ENCODE data around the gene BSN.

BSN gene

DNA sequence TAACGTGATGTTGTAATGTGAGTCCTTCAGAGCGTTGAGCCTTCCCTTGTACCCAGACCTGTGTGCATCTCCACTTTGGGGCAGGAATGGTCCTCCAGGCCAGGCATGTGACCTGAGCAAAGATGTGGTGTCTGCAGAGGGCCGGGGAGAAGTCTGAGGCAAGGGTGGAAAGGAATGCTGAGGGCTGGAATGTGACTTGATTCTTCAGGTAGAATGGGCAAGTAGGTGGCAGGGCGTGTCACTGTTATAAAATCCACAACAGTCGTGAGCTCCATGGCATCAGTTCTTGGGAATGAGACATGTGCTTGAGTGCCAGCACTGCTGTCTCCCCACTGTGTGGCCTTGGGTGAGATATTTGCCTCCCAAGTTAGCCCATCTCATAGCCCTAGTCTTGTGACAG lies 24.0 kb upstream of the BSN start:
- WGBS = 96% methylated on average over 5 of the region's 5 CpGs
- no peaks in the 10 kb centered on the region for H3K27me3 ChIP-seq (ENCODE audit: control insufficient read depth in 1 of 2, insufficient read depth in 1 of 2, low read length in 2 of 2)
- H3K36me3 ChIP-seq (ENCODE audit: control insufficient read depth in 1 of 2, insufficient read depth in 2 of 2, low read depth in 1 of 2, low read length in 2 of 2) = peaks cover 26 to 39% of the 10 kb centered on the region in 2 experiments
- DNase-seq = no peak
- no peak overlapping the region for H2BK120ac ChIP-seq (ENCODE audit: low read depth, low read length)
- no peak overlapping the region for H3K27ac ChIP-seq (ENCODE audit: low read length, poor library complexity, severe bottlenecking)
- H4K8ac ChIP-seq (ENCODE audit: low read length) = no peak overlapping the region
- no peak overlapping the region for H2BK5ac ChIP-seq (ENCODE audit: low read depth, low read length, poor library complexity, severe bottlenecking)
- H3K23ac ChIP-seq (ENCODE audit: low read length in 2 of 2) = no peak overlapping the region
- H3K4ac ChIP-seq (ENCODE audit: low read depth in 1 of 2, low read length in 2 of 2) = no peak overlapping the region
- H3K9ac ChIP-seq (ENCODE audit: low read length) = no peak overlapping the region
- no peak overlapping the region for H2AFZ ChIP-seq (ENCODE audit: low read depth, low read length)
- H2AK5ac ChIP-seq (ENCODE audit: low read length, severe bottlenecking) = no peak overlapping the region
- no peaks in the 10 kb centered on the region for H3K9me3 ChIP-seq (ENCODE audit: control insufficient read depth, low read length)
- H3K14ac ChIP-seq (ENCODE audit: low read length in 2 of 2) = peak overlapping the region in 1 of 2 experiments; percentile 28
- no peak overlapping the region for H2BK15ac ChIP-seq (ENCODE audit: low read depth, poor library complexity, severe bottlenecking)
- no peak overlapping the region for H4K91ac ChIP-seq (ENCODE audit: low read length)
- no peak overlapping the region for H3K18ac ChIP-seq (ENCODE audit: low read depth in 1 of 2, low read length in 2 of 2)
- no peak overlapping the region for H2BK12ac ChIP-seq (ENCODE audit: low read length in 2 of 2)
- H3K79me1 ChIP-seq (replicated peaks; ENCODE audit: low read length, poor library complexity, severe bottlenecking) = peaks cover 28% of the 10 kb centered on the region
- no peak overlapping the region for H3K4me3 ChIP-seq (ENCODE audit: insufficient read depth in 1 of 2, low read depth in 1 of 2, low read length in 2 of 2)
- H3K4me1 ChIP-seq (ENCODE audit: control insufficient read depth, insufficient read depth, low read depth, low read length) = peaks cover 6% of the 10 kb centered on the region
- H3K4me2 ChIP-seq (ENCODE audit: low read length, poor library complexity, severe bottlenecking) = no peak overlapping the region

DNA sequence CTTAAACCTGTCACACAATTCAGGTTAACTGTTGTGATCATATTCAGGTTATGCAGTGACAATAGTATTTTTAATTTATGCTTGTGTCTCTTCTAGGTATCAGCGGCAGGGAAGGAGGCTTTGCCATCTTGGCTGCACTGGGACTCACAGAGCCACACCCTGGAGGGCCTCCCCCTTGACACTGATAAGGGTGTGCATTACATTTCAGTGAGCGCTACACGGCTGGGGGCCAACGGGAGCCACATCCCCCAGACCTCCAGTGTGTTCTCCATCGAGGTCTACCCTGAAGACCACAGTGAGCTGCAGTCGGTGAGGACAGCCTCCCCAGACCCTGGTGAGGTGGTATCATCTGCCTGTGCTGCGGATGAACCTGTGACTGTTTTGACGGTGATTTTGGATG lies 23.6 kb upstream of the BSN start:
- Histone ChIP-seq H3K4ac (ENCODE audit: low read depth in 1 of 2, low read length in 2 of 2) (no peak overlapping the region), H3K27ac (ENCODE audit: low read length, poor library complexity, severe bottlenecking) (no peak overlapping the region), H3K18ac (ENCODE audit: low read depth in 1 of 2, low read length in 2 of 2) (no peak overlapping the region), H3K27me3 (ENCODE audit: control insufficient read depth in 1 of 2, insufficient read depth in 1 of 2, low read length in 2 of 2) (no peaks in the 10 kb centered on the region), H2BK120ac (ENCODE audit: low read depth, low read length) (no peak overlapping the region), H3K79me1 (replicated peaks; ENCODE audit: low read length, poor library complexity, severe bottlenecking) (peaks cover 30% of the 10 kb centered on the region), H2BK12ac (ENCODE audit: low read length in 2 of 2) (no peak overlapping the region), H3K4me2 (ENCODE audit: low read length, poor library complexity, severe bottlenecking) (no peak overlapping the region), H3K23ac (ENCODE audit: low read length in 2 of 2) (no peak overlapping the region), H3K9me3 (ENCODE audit: control insufficient read depth, low read length) (no peaks in the 10 kb centered on the region), H3K4me3 (ENCODE audit: insufficient read depth in 1 of 2, low read depth in 1 of 2, low read length in 2 of 2) (no peak overlapping the region), H2BK15ac (ENCODE audit: low read depth, poor library complexity, severe bottlenecking) (no peak overlapping the region), H4K91ac (ENCODE audit: low read length) (no peak overlapping the region), H3K9ac (ENCODE audit: low read length) (no peak overlapping the region), H3K4me1 (ENCODE audit: control insufficient read depth, insufficient read depth, low read depth, low read length) (peaks cover 6% of the 10 kb centered on the region), H2BK5ac (ENCODE audit: low read depth, low read length, poor library complexity, severe bottlenecking) (no peak overlapping the region), H3K14ac (ENCODE audit: low read length in 2 of 2) (no peak overlapping the region), H2AFZ (ENCODE audit: low read depth, low read length) (no peak overlapping the region), H4K8ac (ENCODE audit: low read length) (no peak overlapping the region), H3K36me3 (ENCODE audit: control insufficient read depth in 1 of 2, insufficient read depth in 2 of 2, low read depth in 1 of 2, low read length in 2 of 2) (peaks cover 26 to 39% of the 10 kb centered on the region in 2 experiments), H2AK5ac (ENCODE audit: low read length, severe bottlenecking) (no peak overlapping the region)
- no peak for DNase-seq
- 95% methylated on average over 8 of the region's 8 CpGs for WGBS

DNA sequence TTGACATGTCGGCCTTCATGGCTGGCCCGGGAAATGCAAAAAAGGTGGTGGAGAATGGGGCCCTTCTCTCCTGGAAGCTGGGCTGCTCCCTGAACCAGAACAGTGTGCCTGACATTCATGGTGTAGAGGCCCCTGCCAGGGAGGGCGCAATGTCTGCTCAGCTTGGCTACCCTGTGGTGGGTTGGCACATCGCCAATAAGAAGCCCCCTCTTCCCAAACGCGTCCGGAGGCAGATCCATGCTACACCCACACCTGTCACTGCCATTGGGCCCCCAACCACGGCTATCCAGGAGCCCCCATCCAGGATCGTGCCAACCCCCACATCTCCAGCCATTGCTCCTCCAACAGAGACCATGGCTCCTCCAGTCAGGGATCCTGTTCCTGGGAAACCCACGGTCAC lies 23.1 kb upstream of the BSN start:
- H3K27me3 ChIP-seq (ENCODE audit: control insufficient read depth in 1 of 2, insufficient read depth in 1 of 2, low read length in 2 of 2) = no peaks in the 10 kb centered on the region
- no peak overlapping the region for H4K91ac ChIP-seq (ENCODE audit: low read length)
- no peak overlapping the region for H2BK120ac ChIP-seq (ENCODE audit: low read depth, low read length)
- WGBS = over 99% methylated on average over 10 of the region's 10 CpGs
- no peak overlapping the region for H3K14ac ChIP-seq (ENCODE audit: low read length in 2 of 2)
- H2AFZ ChIP-seq (ENCODE audit: low read depth, low read length) = no peak overlapping the region
- H3K4ac ChIP-seq (ENCODE audit: low read depth in 1 of 2, low read length in 2 of 2) = no peak overlapping the region
- H3K9ac ChIP-seq (ENCODE audit: low read length) = no peak overlapping the region
- no peaks in the 10 kb centered on the region for H3K9me3 ChIP-seq (ENCODE audit: control insufficient read depth, low read length)
- H2BK12ac ChIP-seq (ENCODE audit: low read length in 2 of 2) = no peak overlapping the region
- peaks cover 10% of the 10 kb centered on the region for H3K4me1 ChIP-seq (ENCODE audit: control insufficient read depth, insufficient read depth, low read depth, low read length)
- no peak overlapping the region for H3K27ac ChIP-seq (ENCODE audit: low read length, poor library complexity, severe bottlenecking)
- H3K23ac ChIP-seq (ENCODE audit: low read length in 2 of 2) = no peak overlapping the region
- peaks cover 26 to 39% of the 10 kb centered on the region in 2 experiments for H3K36me3 ChIP-seq (ENCODE audit: control insufficient read depth in 1 of 2, insufficient read depth in 2 of 2, low read depth in 1 of 2, low read length in 2 of 2)
- H3K4me2 ChIP-seq (ENCODE audit: low read length, poor library complexity, severe bottlenecking) = no peak overlapping the region
- H3K18ac ChIP-seq (ENCODE audit: low read depth in 1 of 2, low read length in 2 of 2) = no peak overlapping the region
- no peak overlapping the region for H2BK15ac ChIP-seq (ENCODE audit: low read depth, poor library complexity, severe bottlenecking)
- no peak overlapping the region for H2BK5ac ChIP-seq (ENCODE audit: low read depth, low read length, poor library complexity, severe bottlenecking)
- H4K8ac ChIP-seq (ENCODE audit: low read length) = no peak overlapping the region
- H3K4me3 ChIP-seq (ENCODE audit: insufficient read depth in 1 of 2, low read depth in 1 of 2, low read length in 2 of 2) = no peak overlapping the region
- H2AK5ac ChIP-seq (ENCODE audit: low read length, severe bottlenecking) = no peak overlapping the region
- no peak for DNase-seq
- peaks cover 28% of the 10 kb centered on the region for H3K79me1 ChIP-seq (replicated peaks; ENCODE audit: low read length, poor library complexity, severe bottlenecking)

DNA sequence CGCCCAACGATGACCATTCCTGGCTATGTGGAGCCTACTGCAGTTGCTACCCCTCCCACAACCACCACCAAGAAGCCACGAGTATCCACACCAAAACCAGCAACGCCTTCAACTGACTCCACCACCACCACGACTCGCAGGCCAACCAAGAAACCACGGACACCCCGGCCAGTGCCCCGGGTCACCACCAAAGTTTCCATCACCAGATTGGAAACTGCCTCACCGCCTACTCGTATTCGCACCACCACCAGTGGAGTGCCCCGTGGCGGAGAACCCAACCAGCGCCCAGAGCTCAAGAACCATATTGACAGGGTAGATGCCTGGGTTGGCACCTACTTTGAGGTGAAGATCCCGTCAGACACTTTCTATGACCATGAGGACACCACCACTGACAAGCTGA lies 22.6 kb upstream of the BSN start:
- Histone ChIP-seq H3K9ac (ENCODE audit: low read length) (no peak overlapping the region), H2AFZ (ENCODE audit: low read depth, low read length) (no peak overlapping the region), H2BK5ac (ENCODE audit: low read depth, low read length, poor library complexity, severe bottlenecking) (no peak overlapping the region), H4K91ac (ENCODE audit: low read length) (no peak overlapping the region), H3K9me3 (ENCODE audit: control insufficient read depth, low read length) (no peaks in the 10 kb centered on the region), H4K8ac (ENCODE audit: low read length) (no peak overlapping the region), H3K4me3 (ENCODE audit: insufficient read depth in 1 of 2, low read depth in 1 of 2, low read length in 2 of 2) (no peak overlapping the region), H2BK120ac (ENCODE audit: low read depth, low read length) (no peak overlapping the region), H3K14ac (ENCODE audit: low read length in 2 of 2) (no peak overlapping the region), H3K23ac (ENCODE audit: low read length in 2 of 2) (no peak overlapping the region), H2BK12ac (ENCODE audit: low read length in 2 of 2) (no peak overlapping the region), H3K36me3 (ENCODE audit: control insufficient read depth in 1 of 2, insufficient read depth in 2 of 2, low read depth in 1 of 2, low read length in 2 of 2) (peaks cover 26 to 39% of the 10 kb centered on the region in 2 experiments), H3K4me2 (ENCODE audit: low read length, poor library complexity, severe bottlenecking) (no peak overlapping the region), H3K27me3 (ENCODE audit: control insufficient read depth in 1 of 2, insufficient read depth in 1 of 2, low read length in 2 of 2) (no peaks in the 10 kb centered on the region), H3K18ac (ENCODE audit: low read depth in 1 of 2, low read length in 2 of 2) (no peak overlapping the region), H3K79me1 (replicated peaks; ENCODE audit: low read length, poor library complexity, severe bottlenecking) (peaks cover 28% of the 10 kb centered on the region), H3K27ac (ENCODE audit: low read length, poor library complexity, severe bottlenecking) (no peak overlapping the region), H2AK5ac (ENCODE audit: low read length, severe bottlenecking) (no peak overlapping the region), H3K4ac (ENCODE audit: low read depth in 1 of 2, low read length in 2 of 2) (no peak overlapping the region), H2BK15ac (ENCODE audit: low read depth, poor library complexity, severe bottlenecking) (no peak overlapping the region), H3K4me1 (ENCODE audit: control insufficient read depth, insufficient read depth, low read depth, low read length) (peaks cover 10% of the 10 kb centered on the region)
- WGBS = over 99% methylated on average over 16 of the region's 16 CpGs
- no peak for DNase-seq

All from mesenchymal stem cell (in vitro differentiated cells and primary cell).